Heart left ventricle (tissue), 13 donors: Measurements from ENCODE around the gene SMOC1.

Experiments
- CTCF ChIP-seq, 12 donors: fragments of 200-600 bp; sonication (generic) in 4 of 12; IDR thresholded peaks; one replicate each; pipeline versions ENCODE4 v1.5.0 to v1.8.0; 2018 to 2022; ENCODE audit warnings: antibody characterized with exemption in 12 of 12, mild to moderate bottlenecking in 5 of 12
- POLR2A ChIP-seq, 2 donors: fragments of 450-650 bp; IDR thresholded peaks; one replicate each; pipeline ENCODE4 v1.6.1; 2017; ENCODE audit warnings: antibody characterized with exemption in 2 of 2, mild to moderate bottlenecking in 2 of 2, moderate library complexity in 2 of 2
- donor health status: ischemic (EF 13 %, LVEDD 7.1; RV severe dilation, severe dysfunction).
- donor health status: DM: no; HTN: yes; CAD: no.
- donor health status: DM: no; HTN: no; CAD: no.
- donor health status: ischemic (EF 25% LVEDD 6.9; RV normal size, moderate dysfunction).
- donor health status: ischemic (EF 25% LVEDD 5.7; RV mildly dilated, moderate dysfunction).
- donor health status: ischemic (EF 35%, LVEDD 5.7; RV mildly dilated, moderate dysfunction).
- donor health status: nonischemic (EF 11% LVEDD 7.7; RV severe dilation, severe dysfunction).
- donor health status: DM: yes; HTN: yes; CAD: no.
- donor health status: PGD.
- donor health status: ischemic (EF 29% LVEDD 5.4; RV normal size, mild dysfunction).
- donor health status: nonischemic (EF 23%, LVEDD 6.1; RV moderate dilation, normal function).

GRCh38 chr14:69982886-69983285, 103.7 kb downstream of the SMOC1 start:
- TF ChIP-seq CTCF (IDR thresholded peaks at IDR 0.05) (no peak), POLR2A (IDR thresholded peaks at IDR 0.05) (no peak)
